SU-DHL-6 (cell line): ENCODE results near the gene TRIM54.

ENCODE experiments used
- H2AFZ ChIP-seq: fragments of 200-600 bp; sonication (generic); 2 replicates; pipeline ENCODE4 v1.6.1; 2014; ENCODE audit warnings: low read depth, mild to moderate bottlenecking, moderate library complexity, mixed read lengths, antibody characterized with exemption, low read length; ENCODE audit not compliant: severe bottlenecking
- H3F3A ChIP-seq: fragments of 200-600 bp; shearing (Covaris generic); 2 replicates; pipeline ENCODE4 v1.6.0; 2016; ENCODE audit warnings: antibody characterized with exemption, mild to moderate bottlenecking; ENCODE audit not compliant: insufficient read depth
- H3K27ac ChIP-seq: fragments of 200-600 bp; sonication (generic); 2 replicates; pipeline ENCODE4 v1.5.1; 2016; ENCODE audit warnings: low read depth, mild to moderate bottlenecking, low read length, moderate library complexity, mixed read lengths
- H3K27me3 ChIP-seq: fragments of 200-600 bp; sonication (generic), shearing (Covaris generic); 2 replicates; pipeline ENCODE4 v1.6.0; 2014; ENCODE audit warnings: mild to moderate bottlenecking, low read length
- H3K36me3 ChIP-seq: fragments of 200-600 bp; sonication (generic); 2 replicates; pipeline ENCODE4 v1.6.1; 2014; ENCODE audit warnings: mild to moderate bottlenecking, low read length, mixed read lengths
- H3K4me2 ChIP-seq: fragments of 300-600, 200-600 bp; shearing (Covaris generic), sonication (generic); 2 replicates; pipeline ENCODE4 v1.6.0; 2014; ENCODE audit warnings: low read length, low read depth, mild to moderate bottlenecking; ENCODE audit not compliant: poor library complexity, severe bottlenecking
- H3K4me3 ChIP-seq: fragments of 200-600 bp; sonication (generic); 2 replicates; pipeline ENCODE4 v1.5.1; 2014; ENCODE audit warnings: antibody characterized with exemption, low read length, mild to moderate bottlenecking, mixed read lengths; ENCODE audit not compliant: insufficient read depth, poor library complexity, severe bottlenecking
- H3K79me2 ChIP-seq: fragments of 200-600 bp; sonication (generic); 2 replicates; pipeline ENCODE4 v1.6.1; 2014; ENCODE audit warnings: mild to moderate bottlenecking, low read length, moderate library complexity; ENCODE audit not compliant: insufficient read depth
- H3K9ac ChIP-seq: fragments of 200-600 bp; sonication (generic); 2 replicates; pipeline ENCODE4 v1.7.0; 2014; ENCODE audit warnings: mild to moderate bottlenecking, low read length
- H3K9me2 ChIP-seq: fragments of 200-600 bp; sonication (generic); replicated peaks from 2 replicates; pipeline ENCODE4 v1.6.1; 2014; ENCODE audit warnings: low read length; ENCODE audit not compliant: insufficient read depth
- H3K9me3 ChIP-seq: fragments of 200-600 bp; sonication (generic); 2 replicates; pipeline ENCODE4 v1.6.1; 2014; ENCODE audit warnings: low read length, mixed read lengths; ENCODE audit not compliant: insufficient read depth
- H4K20me1 ChIP-seq: fragments of 200-600 bp; sonication (generic); 2 replicates; pipeline ENCODE4 v1.6.1; 2014; ENCODE audit warnings: low read depth, mild to moderate bottlenecking, antibody characterized with exemption, low read length, moderate library complexity, mixed read lengths
- EZH2phosphoT487 ChIP-seq: fragments of 200-600 bp; sonication (generic), shearing (Covaris generic); conservative IDR thresholded peaks from 2 replicates; pipeline ENCODE4 v1.6.1; 2018; ENCODE audit warnings: mild to moderate bottlenecking, antibody characterized with exemption, low read length, moderate library complexity, mixed read lengths
- TF ChIP-seq, protein P1 (sequence below): fragments of 200-600 bp; sonication (generic); IDR thresholded peaks from one replicate; pipeline ENCODE4 v1.5.1; 2017; ENCODE audit warnings: antibody characterized with exemption, mild to moderate bottlenecking, low read length, moderate library complexity; ENCODE audit not compliant: insufficient read depth, poor library complexity, severe bottlenecking

TRIM54 gene

DNA sequence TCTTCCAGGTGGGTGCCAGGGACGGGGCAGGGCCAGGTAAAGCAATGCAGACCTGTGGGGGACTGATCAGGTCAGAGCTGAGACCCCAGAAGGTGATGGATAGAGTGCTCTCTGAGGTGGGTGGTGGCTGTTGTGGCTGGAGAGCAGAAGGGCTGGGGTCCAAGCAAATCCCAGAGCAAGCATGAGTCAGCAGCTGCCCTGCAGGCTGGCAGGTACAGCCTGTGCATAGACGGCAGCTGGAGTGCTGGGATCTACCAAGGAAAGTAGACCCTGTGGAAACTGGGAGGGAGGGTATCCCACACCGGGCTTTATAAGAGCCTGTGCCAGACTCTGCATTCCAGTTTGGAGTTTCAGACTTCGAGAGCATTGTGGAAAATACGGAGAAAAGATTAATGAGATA, 663 bp downstream of the TRIM54 start:
- no peak overlapping the region for H3K27ac ChIP-seq
- no peak overlapping the region for H3K4me2 ChIP-seq
- H3K4me3 ChIP-seq, result no peak overlapping the region
- no peaks in the 10 kb centered on the region for H3F3A ChIP-seq
- no peaks in the 10 kb centered on the region for H3K9me2 ChIP-seq
- no peaks in the 10 kb centered on the region for H3K9me3 ChIP-seq
- no peak overlapping the region for H2AFZ ChIP-seq
- no peak overlapping the region for H3K9ac ChIP-seq
- no peaks in the 10 kb centered on the region for H4K20me1 ChIP-seq
- no peaks in the 10 kb centered on the region for H3K27me3 ChIP-seq
- no peaks in the 10 kb centered on the region for H3K79me2 ChIP-seq
- TF ChIP-seq, protein P1, sequence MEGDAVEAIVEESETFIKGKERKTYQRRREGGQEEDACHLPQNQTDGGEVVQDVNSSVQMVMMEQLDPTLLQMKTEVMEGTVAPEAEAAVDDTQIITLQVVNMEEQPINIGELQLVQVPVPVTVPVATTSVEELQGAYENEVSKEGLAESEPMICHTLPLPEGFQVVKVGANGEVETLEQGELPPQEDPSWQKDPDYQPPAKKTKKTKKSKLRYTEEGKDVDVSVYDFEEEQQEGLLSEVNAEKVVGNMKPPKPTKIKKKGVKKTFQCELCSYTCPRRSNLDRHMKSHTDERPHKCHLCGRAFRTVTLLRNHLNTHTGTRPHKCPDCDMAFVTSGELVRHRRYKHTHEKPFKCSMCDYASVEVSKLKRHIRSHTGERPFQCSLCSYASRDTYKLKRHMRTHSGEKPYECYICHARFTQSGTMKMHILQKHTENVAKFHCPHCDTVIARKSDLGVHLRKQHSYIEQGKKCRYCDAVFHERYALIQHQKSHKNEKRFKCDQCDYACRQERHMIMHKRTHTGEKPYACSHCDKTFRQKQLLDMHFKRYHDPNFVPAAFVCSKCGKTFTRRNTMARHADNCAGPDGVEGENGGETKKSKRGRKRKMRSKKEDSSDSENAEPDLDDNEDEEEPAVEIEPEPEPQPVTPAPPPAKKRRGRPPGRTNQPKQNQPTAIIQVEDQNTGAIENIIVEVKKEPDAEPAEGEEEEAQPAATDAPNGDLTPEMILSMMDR, result no peak
- TF ChIP-seq EZH2phosphoT487, result no peak
- no peaks in the 10 kb centered on the region for H3K36me3 ChIP-seq

DNA sequence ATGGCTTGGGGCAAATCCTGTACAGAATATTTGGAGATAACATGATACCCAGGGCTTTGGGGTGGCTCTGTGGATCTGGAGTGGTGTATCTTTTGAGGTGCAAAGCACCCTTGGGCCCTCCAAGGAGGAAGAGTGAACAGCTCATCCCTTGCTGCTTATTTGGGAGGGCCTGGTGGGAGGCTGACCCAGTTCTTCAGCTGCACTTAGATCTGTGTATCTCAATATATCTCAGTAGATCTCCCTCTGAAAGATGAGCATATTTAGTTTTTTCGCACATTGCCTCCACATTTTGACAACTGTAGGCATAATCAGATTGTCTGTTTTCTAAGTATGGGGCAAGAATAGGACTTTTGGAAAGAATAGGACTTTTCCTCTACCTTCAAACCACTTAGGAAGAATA, 2.8 kb downstream of the TRIM54 start:
- Histone ChIP-seq H3K79me2 (no peaks in the 10 kb centered on the region), H3K27ac (no peak overlapping the region), H3K4me3 (no peak overlapping the region), H3K4me2 (no peak overlapping the region), H3K9ac (no peak overlapping the region), H3F3A (no peaks in the 10 kb centered on the region), H4K20me1 (no peaks in the 10 kb centered on the region), H3K9me2 (no peaks in the 10 kb centered on the region), H2AFZ (no peak overlapping the region), H3K9me3 (no peaks in the 10 kb centered on the region), H3K36me3 (no peaks in the 10 kb centered on the region), H3K27me3 (no peaks in the 10 kb centered on the region)
- TF ChIP-seq, protein P1, result no peak
- no peak for TF ChIP-seq EZH2phosphoT487

GRCh38 chr2:27285481-27285880, 3.3 kb downstream of the TRIM54 start:
- Histone ChIP-seq H3F3A (no peaks in the 10 kb centered on the region), H3K9ac (no peak overlapping the region), H3K27me3 (no peaks in the 10 kb centered on the region), H3K79me2 (no peaks in the 10 kb centered on the region), H3K9me3 (no peaks in the 10 kb centered on the region), H3K9me2 (no peaks in the 10 kb centered on the region), H3K36me3 (no peaks in the 10 kb centered on the region), H3K4me3 (no peak overlapping the region), H3K27ac (no peak overlapping the region), H3K4me2 (no peak overlapping the region), H2AFZ (no peak overlapping the region), H4K20me1 (no peaks in the 10 kb centered on the region)
- TF ChIP-seq EZH2phosphoT487, result no peak
- TF ChIP-seq, protein P1, result no peak
